Activated CD8-positive, alpha-beta memory T cell treated with anti-CD3 and anti-CD28 coated beads, Interleukin-2, amount 50 U/mL, for 24 hours (primary cell): ENCODE results near the gene ADGRG2.
"Not testable (repeated sequence)": the region's sequence is repeated elsewhere in the genome, so short reads cannot be mapped to it uniquely, and the experiment has no call there.

Experiments used
- DNase-seq: peaks from one replicate; pipeline ENCODE4 v3.0.0-alpha.2; 2020; ENCODE audit errors: extremely low read depth

The ADGRG2 gene

GRCh38 chrX:19086102-19086772 is 36.0 kb downstream of the ADGRG2 start:
- no peak for DNase-seq

DNA sequence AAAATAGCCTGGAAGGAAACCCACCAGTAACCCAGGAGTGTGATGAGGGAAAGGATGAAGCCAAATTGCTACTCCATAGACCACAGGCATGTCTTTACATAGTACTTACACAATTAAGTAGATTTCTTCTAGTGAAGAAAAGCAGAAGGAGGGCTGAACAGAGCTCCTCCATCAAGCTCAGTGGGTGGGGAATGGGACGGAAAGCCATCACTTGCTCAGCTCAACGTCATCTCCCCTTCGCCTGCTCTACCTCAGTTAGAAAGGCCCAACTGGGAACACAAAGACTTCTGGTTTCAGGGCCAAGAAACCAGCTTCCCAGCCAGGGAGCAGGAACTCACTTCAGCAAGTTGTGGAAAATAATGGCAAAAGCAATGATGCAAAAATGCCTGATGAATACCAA is 36.6 kb downstream of the ADGRG2 start:
- DNase-seq = no peak

DNA sequence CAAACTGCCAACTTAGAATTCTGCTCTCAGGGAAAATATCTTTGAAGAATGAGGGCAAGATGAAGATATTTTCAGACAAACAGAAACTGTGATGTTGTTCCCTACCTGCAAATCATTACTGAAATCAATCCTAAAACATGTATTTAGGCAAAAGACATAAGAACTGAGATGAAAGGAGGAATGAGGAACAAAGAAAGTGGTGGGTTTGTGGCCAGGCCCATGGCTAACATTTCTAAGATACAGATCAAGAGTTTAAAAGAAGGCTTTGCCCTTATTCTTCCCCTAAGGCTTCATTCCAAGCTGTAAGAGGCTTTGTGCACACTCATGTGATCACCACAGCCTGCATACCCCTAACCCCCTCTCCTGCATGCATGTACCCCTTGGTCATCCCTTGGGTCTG is 46.5 kb downstream of the ADGRG2 start:
- DNase-seq = no peak

GRCh38 chrX:19072372-19072771 is 49.9 kb downstream of the ADGRG2 start:
- no peak for DNase-seq

GRCh38 chrX:19070555-19070994 is 51.7 kb downstream of the ADGRG2 start:
- no peak for DNase-seq

DNA sequence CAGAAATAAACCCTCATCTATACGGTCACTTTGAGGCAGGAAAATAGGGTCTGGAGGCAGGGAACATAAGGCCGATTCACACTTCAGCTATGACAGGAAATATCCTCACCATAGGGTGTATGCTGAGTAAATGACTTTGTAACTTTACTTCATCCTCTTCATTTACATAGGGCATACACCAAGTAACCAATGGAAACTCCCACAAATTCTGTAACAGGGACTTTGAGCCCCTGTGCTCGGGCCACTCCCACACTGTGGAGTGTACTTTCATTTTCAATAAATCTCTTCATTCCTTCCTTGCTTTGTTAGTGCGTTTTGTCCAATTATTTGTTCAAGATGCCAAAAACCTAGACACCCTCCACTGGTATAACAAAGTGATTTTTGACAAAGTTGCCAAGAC is 55.3 kb downstream of the ADGRG2 start:
- not testable (repeated sequence) for DNase-seq

GRCh38 chrX:19065535-19065934 is 56.7 kb downstream of the ADGRG2 start:
- DNase-seq = no peak

DNA sequence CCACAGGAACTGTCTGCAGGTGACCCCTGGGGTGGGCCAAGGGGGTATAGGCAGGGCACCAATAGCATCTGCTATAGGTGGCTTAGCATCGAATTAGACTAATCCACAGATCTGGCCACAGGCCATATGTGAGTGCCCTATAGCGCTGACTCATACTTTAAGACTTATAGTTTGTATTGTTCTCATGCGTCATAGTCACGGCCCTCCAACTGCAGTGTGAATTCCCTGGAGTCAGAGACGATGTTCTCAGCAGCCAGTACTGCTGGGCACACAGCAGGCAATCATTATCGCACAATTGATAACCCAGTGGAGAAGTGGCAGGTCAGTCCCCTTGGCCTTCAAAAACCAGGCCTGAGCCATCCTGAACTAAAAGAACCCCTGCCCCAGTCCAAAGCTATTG is 58.1 kb downstream of the ADGRG2 start:
- DNase-seq = no peak

DNA sequence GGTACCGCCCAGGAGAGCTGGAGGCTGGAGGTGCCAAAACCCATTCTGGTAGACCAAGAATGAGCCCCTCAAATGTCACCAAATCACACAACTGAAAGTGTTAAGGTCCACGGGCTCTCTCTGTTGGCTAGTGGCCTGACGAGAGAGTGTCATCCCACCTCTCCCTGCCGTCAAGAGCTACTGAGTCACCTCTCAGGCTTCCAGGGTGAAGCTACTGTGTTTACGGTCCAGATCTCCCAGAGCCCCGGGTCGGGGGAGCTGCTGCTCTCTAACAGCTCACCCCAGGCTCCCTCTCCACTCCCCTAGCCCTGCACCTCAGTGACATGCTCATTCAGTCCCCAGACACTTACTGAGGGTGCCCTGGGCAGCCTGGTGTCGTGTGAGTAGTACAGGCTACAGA is 59.2 kb downstream of the ADGRG2 start:
- no peak for DNase-seq

GRCh38 chrX:19059067-19059466 is 63.2 kb downstream of the ADGRG2 start:
- DNase-seq = no peak

- no peak for DNase-seq
Measured at GRCh38 chrX:19057856-19058255, 64.4 kb downstream of the ADGRG2 start.

DNA sequence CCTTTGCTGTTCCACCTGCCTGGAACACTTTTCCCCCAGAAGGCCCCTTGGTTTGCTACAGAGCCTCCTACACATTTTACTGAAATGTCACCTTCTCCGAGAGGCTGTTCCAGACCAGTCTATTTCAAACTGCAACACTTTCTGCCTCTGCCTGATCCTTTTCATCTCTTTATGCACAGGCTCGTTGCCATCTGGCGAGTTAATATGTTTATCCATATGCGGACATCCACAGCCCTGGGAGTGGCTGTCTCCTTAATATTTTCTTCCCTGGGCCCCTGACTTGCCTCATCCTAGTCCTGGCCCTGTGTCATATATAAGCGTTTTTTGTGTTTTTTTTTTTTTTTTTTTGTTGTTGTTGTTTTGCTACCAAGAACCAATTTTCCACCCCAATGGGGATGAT is 73.2 kb downstream of the ADGRG2 start:
- DNase-seq = no peak

- DNase-seq = no peak
Measured at GRCh38 chrX:19046343-19047215, 75.7 kb downstream of the ADGRG2 start.

- no peak for DNase-seq
Measured at GRCh38 chrX:19040373-19040772, 81.9 kb downstream of the ADGRG2 start.

- no peak for DNase-seq
Measured at GRCh38 chrX:19034025-19034424, 88.2 kb downstream of the ADGRG2 start.

GRCh38 chrX:19030805-19031204 is 91.5 kb downstream of the ADGRG2 start:
- DNase-seq = no peak

GRCh38 chrX:19028560-19028959 is 93.7 kb downstream of the ADGRG2 start:
- DNase-seq = no peak

DNA sequence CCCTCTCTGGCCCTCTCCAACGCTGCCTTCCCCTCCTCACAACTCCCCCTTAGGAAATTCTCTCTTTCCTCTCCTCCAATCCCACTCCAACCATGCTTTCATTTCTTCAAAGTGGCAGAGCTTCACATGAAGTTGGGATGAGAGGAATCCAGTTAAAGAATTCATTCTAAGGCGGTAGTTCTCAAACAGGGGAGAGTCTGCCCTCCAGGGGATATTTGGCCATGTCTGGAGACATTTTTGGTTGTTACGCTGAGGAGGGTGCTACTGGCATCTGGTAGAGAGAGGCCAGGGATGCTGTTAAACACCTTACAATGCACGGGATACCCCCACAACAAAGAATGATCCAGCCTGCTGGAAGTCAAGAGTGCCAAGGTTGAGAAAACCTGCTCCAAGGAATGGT is 97.9 kb downstream of the ADGRG2 start:
- DNase-seq = no peak

DNA sequence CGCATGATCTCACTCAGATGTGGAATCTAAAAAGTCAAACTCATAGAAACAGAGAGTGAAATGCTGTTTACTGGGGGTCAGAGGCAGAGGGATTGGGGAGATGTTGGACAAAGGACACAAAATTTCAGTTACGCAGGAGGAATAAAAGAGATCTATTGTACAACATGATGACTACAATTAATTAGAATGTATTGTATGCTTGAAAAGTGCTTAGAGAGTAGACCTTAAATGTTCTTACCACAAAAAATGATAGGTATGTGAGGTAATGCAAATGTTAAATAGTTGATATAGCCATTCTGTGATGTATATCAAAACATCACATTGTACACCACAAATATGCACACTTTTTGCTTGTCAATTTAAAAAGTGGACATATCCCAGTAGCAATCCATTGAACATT is 102.3 kb downstream of the ADGRG2 start:
- no peak for DNase-seq

DNA sequence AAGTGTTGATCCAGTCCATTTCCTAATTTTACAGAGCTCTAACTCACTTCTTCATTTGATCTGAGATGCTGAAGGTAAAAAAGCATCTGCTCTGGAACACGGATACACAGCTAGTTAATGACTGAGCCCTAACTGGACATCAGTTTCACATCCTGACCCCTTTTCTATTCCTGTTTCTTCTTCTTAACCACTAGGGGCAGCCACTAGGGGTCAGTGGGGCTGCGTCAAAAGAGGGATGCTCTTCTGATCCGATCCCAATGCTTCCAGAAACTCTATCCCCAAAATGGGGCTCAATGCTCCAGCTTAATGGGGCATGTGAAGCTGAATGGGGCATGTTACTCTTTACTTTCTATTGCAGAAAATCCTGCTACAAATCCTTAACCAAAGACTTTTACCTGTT is 105.0 kb downstream of the ADGRG2 start:
- DNase-seq = no peak

- not testable (repeated sequence) for DNase-seq
Measured at GRCh38 chrX:19016614-19017013, 105.7 kb downstream of the ADGRG2 start.

- no peak for DNase-seq
Measured at GRCh38 chrX:19007868-19008267, 114.4 kb downstream of the ADGRG2 start.

DNA sequence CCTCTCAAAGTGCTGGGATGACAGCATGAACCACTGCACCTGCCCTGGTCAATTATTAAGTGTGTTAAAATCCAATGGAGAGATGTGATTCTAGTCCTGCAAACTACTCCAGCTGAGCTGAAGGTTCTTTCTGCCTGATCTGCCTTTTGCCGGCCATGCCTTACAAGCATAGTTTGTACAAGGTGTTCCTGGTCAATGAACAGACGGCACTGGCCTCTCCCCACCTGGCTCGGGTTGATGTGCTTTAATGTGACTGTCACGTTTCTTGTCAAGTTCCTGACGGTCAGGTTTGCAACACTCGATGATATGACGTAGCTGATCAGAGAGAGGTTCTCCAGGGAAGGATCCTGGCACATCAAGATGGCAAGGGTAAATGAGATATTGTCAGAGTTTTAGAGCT is 115.3 kb downstream of the ADGRG2 start:
- DNase-seq = no peak
